H1 (cell line): ENCODE measurements around the gene CORO1C. TPM values are rescaled to one million over a fixed set of nuclear protein-coding genes. Genes with fewer than 3 reads are reported as not detected.

Experiments
- KDM1A ChIP-seq: fragments of 200-600, 300-600 bp; sonication (generic); IDR thresholded peaks from 2 replicates; pipeline ENCODE4 v1.7.1; 2016; ENCODE audit warnings: mild to moderate bottlenecking, low read length, borderline replicate concordance
- polyA plus RNA-seq, 7 experiments: library from polyadenylated mRNA; depleted of rRNA in 3 of 7; stranded (reverse) in 5 of 7; unstranded in 2 of 7; fragments of >200 nt in 5 of 7; fragments of 200-250 nt in 2 of 7; gene quantifications; 1 replicate in 5 of 7; 2 replicates in 1 of 7; 4 replicates in 1 of 7; pipeline versions ENCODE4 v1.2.1 to v1.2.3, GENCODE V29; 2011 to 2013; ENCODE audit warnings: missing spikeins in 2 of 7, mixed read lengths in 2 of 7
- total RNA-seq: library from RNA; stranded (reverse); fragmentation: NEBNext Ultra II Directional; extraction: Animal tissue kit (Norgen Biotek cat#: 25700); gene quantifications from 2 replicates; pipeline ENCODE4 v1.2.1, GENCODE V29; 2021

The CORO1C gene
- total and polyA plus RNA-seq, 2 of the 8 experiments (the other 6 are each of a cell fraction or from before 2014, with no cell fraction given): 72.7 to 120 TPM

DNA sequence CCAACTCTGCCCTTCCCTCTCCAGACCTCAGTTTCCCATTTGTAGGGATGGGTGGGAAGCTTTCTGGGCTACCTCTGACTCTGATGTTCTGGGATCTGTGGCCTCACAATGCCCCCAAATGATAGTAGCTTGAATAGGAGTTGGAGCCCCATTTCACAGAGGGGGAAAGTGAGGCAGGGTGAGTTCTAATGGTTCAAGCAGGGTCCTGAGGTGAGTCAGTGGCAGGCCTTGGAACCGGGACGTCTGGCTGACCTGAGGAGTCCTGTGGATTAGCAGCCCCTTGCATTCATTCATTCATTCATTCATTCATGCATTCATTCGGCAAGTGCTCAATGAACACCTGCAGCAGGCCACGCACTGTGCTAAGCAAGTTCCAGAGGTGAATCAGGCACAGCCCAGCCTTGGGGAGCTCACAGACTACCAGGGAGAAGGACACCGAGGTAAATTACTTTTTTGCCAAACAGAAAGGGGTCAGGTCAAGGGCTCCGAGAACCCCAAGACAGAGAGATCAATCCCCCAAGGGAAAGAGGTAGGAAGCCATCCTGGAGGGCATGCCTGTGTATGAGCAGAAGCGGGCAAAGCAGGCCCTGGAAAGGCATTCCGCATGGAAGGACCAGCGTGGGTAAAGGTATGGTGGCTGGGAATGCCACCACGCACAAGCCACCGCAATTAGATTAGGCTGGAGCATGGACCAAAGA is 132.6 kb downstream of the CORO1C start (continued):
- TF ChIP-seq KDM1A: no peak
